HepG2 (cell line): ENCODE data around the gene GAS2. TPM values are rescaled to one million over a fixed set of nuclear protein-coding genes. Genes with fewer than 3 reads are reported as not detected.

ENCODE experiments used
- ATAC-seq: fragments of 200-7000 bp; cut with Tn5 transposase; 3 replicates; pipeline ENCODE4 v1.9.1; 2020; ENCODE audit warnings: mild to moderate bottlenecking, moderate library complexity
- BruUV-seq: library from RNA; stranded (reverse); fragments of 400-500 nt; replicated peaks from 2 replicates; lab custom pipeline; 2021; lab: Mats Ljungman, UMichigan
- CTCF ChIA-PET: fragments of 300-600 bp; formaldehyde crosslinking; extraction: SDS; loops from one replicate; lab custom pipeline; 2021; ENCODE audit warnings: low total read pairs, inconsistent platforms, low intra/inter-chr PET ratio; lab: Yijun Ruan, JAX
- POLR2A ChIA-PET: fragments of 350-600 bp; sonication (Branson Sonifier 250); formaldehyde crosslinking; loops from one replicate; lab custom pipeline; 2020; ENCODE audit warnings: antibody characterized with exemption, inconsistent platforms; lab: Yijun Ruan, JAX
- DNase-seq: peaks from one replicate; pipeline ENCODE4 v3.0.0-alpha.2; 2015; ENCODE audit warnings: low spot score
- FAIRE-seq: peaks from 3 replicates; lab custom pipeline; 2011; peaks lifted over from hg19 to GRCh38; lab: Jason Lieb, UNC
- H2AFZ ChIP-seq: one replicate; pipeline ENCODE4 v1.6.1; 2011; ENCODE audit warnings: low read length, inconsistent platforms
- H3K27ac ChIP-seq: fragments of 300-600 bp; 3 replicates; pipeline ENCODE4 v1.8.0; 2011; ENCODE audit warnings: mixed run types, mild to moderate bottlenecking, mixed read lengths, low read length, inconsistent platforms; ENCODE audit not compliant: insufficient read depth; ENCODE audit errors: extremely low read length
- H3K27me3 ChIP-seq, 2 experiments: fragments of 200-600 bp in 1 of 2; 2 replicates in 1 of 2; 3 replicates in 1 of 2; pipeline versions ENCODE4 v1.6.0 to v1.8.0; 2011; ENCODE audit warnings: low read length in 2 of 2, mild to moderate bottlenecking in 2 of 2, moderate library complexity in 2 of 2, inconsistent platforms in 1 of 2; ENCODE audit not compliant: insufficient read depth in 2 of 2, control insufficient read depth in 1 of 2
- H3K36me3 ChIP-seq, 2 experiments: fragments of 200-600 bp in 1 of 2; replicated peaks in 1 of 2; 2 replicates in 1 of 2; 3 replicates in 1 of 2; pipeline versions ENCODE4 v1.5.1 to v1.8.0; 2011; ENCODE audit warnings: low read length in 2 of 2, inconsistent platforms in 1 of 2; ENCODE audit not compliant: insufficient read depth in 2 of 2, control insufficient read depth in 1 of 2
- H3K4me1 ChIP-seq: 2 replicates; pipeline ENCODE4 v1.5.1; 2012; ENCODE audit warnings: low read length, inconsistent platforms; ENCODE audit not compliant: insufficient read depth
- H3K4me2 ChIP-seq: 2 replicates; pipeline ENCODE4 v1.6.0; 2011; ENCODE audit warnings: low read depth, low read length, inconsistent platforms
- H3K4me3 ChIP-seq, 3 experiments: fragments of 200-600 bp in 1 of 3; sonication (generic), shearing (Covaris generic) in 1 of 3; replicated peaks in 1 of 3; 2 replicates each; pipeline ENCODE4 v1.5.1; 2011 to 2016; ENCODE audit warnings: low read length in 3 of 3, inconsistent platforms in 2 of 3, low read depth in 2 of 3, mild to moderate bottlenecking in 2 of 3, control low read depth in 1 of 3, mixed read lengths in 1 of 3; ENCODE audit not compliant: insufficient read depth in 1 of 3
- H3K79me2 ChIP-seq: one replicate; pipeline ENCODE4 v1.6.1; 2011; ENCODE audit warnings: low read length, inconsistent platforms; ENCODE audit not compliant: insufficient read depth
- H3K9ac ChIP-seq: 2 replicates; pipeline ENCODE4 v1.6.0; 2011; ENCODE audit warnings: mild to moderate bottlenecking, low read depth, low read length, inconsistent platforms; ENCODE audit not compliant: insufficient read depth
- H3K9me3 ChIP-seq: 2 replicates; pipeline ENCODE4 v1.5.1; 2012; ENCODE audit warnings: mild to moderate bottlenecking, low read length
- H4K20me1 ChIP-seq: 2 replicates; pipeline ENCODE4 v1.6.0; 2011; ENCODE audit warnings: inconsistent platforms, mild to moderate bottlenecking, low read length, moderate library complexity; ENCODE audit not compliant: insufficient read depth
- AKAP8 ChIP-seq: sonication (generic); formaldehyde crosslinking; IDR thresholded peaks from 2 replicates; pipeline ENCODE4 v1.5.1; 2020; ENCODE audit warnings: mild to moderate bottlenecking, missing genetic modification reagents
- DMAP1 ChIP-seq: IDR thresholded peaks from 2 replicates; pipeline ENCODE4 v1.6.1; 2016
- GABPA ChIP-seq, 2 experiments: IDR thresholded peaks; 2 replicates each; pipeline ENCODE4 v1.6.1; 2011 to 2016; ENCODE audit warnings: low read depth in 2 of 2, low read length in 1 of 2, missing biosample characterization in 1 of 2, missing genetic modification characterization in 1 of 2
- HNF1A ChIP-seq, 2 experiments: sonication (generic) in 1 of 2; formaldehyde crosslinking in 1 of 2; IDR thresholded peaks; 2 replicates each; pipeline versions ENCODE4 v1.4.0 to v1.6.1; 2016 to 2020; ENCODE audit warnings: borderline replicate concordance in 1 of 2, low read depth in 1 of 2, mild to moderate bottlenecking in 1 of 2, missing genetic modification reagents in 1 of 2
- NCOA1 ChIP-seq: sonication (generic); formaldehyde crosslinking; IDR thresholded peaks from 2 replicates; pipeline ENCODE4 v1.9.0; 2021; ENCODE audit warnings: missing genetic modification reagents
- RFX3 ChIP-seq: IDR thresholded peaks from 2 replicates; pipeline ENCODE4 v1.6.1; 2016; ENCODE audit warnings: missing biosample characterization, missing genetic modification reagents
- TBX3 ChIP-seq: fragments of 450-650 bp; IDR thresholded peaks from 2 replicates; pipeline ENCODE4 v1.6.1; 2017; ENCODE audit warnings: antibody characterized with exemption, mild to moderate bottlenecking, inconsistent platforms, borderline replicate concordance
- ZFP82 ChIP-seq: sonication (generic); formaldehyde crosslinking; IDR thresholded peaks from 2 replicates; pipeline ENCODE4 v1.5.1; 2020; ENCODE audit warnings: mild to moderate bottlenecking, missing genetic modification reagents, borderline replicate concordance
- ZNF484 ChIP-seq: sonication (generic); formaldehyde crosslinking; IDR thresholded peaks from 2 replicates; pipeline ENCODE4 v1.5.1; 2020; ENCODE audit warnings: mild to moderate bottlenecking, low read depth, missing genetic modification reagents, borderline replicate concordance
- ZNF496 ChIP-seq: sonication (generic); formaldehyde crosslinking; IDR thresholded peaks from 2 replicates; pipeline ENCODE4 v1.8.1; 2023; ENCODE audit warnings: mild to moderate bottlenecking, moderate library complexity, missing genetic modification reagents; ENCODE audit not compliant: insufficient replicate concordance
- WGBS: methylation state at CpG from one replicate; pipeline ENCODE4 v1.1.6; 2017; ENCODE audit warnings: low lambda C conversion rate; 5-methylcytosine and 5-hydroxymethylcytosine counted together
- in situ Hi-C: cut with HindIII; loops from 2 replicates; pipeline ENCODE4 v1.10.0; 2017; ENCODE audit warnings: low pct_unique_long_range_greater_than_20kb; ENCODE audit not compliant: extremely low pct_ligation_motif_present
- intact Hi-C: fragments of 100-400 bp; cut with micrococcal nuclease; formaldehyde crosslinking; loops from one replicate; pipeline ENCODE4 v1.10.0; 2022; ENCODE audit not compliant: unreplicated experiment
- polyA plus RNA-seq, 8 experiments: library from polyadenylated mRNA; depleted of rRNA in 3 of 8; stranded (reverse) in 7 of 8; unstranded in 1 of 8; fragments of >200 nt; fragmentation: Illumina TruSeq in 4 of 8; extraction: Trizol in 4 of 8; gene quantifications; 2 replicates each; pipeline versions ENCODE4 v1.2.1 to v1.2.3, GENCODE V29; 2011 to 2016; ENCODE audit warnings: low read depth in 4 of 8, missing spikeins in 1 of 8, mixed read lengths in 1 of 8; ENCODE audit not compliant: insufficient read depth in 1 of 8
- total RNA-seq, 5 experiments: library from RNA; depleted of rRNA; stranded (reverse); fragments of >200 nt; fragmentation: Illumina TruSeq; extraction: Trizol; gene quantifications; 2 replicates each; pipeline ENCODE4 v1.2.3, GENCODE V29; 2016; ENCODE audit warnings: low read depth in 1 of 5

GAS2 gene
- total and polyA plus RNA-seq, 2 of the 13 experiments (the other 11 are each of a cell fraction or from before 2014, with no cell fraction given) = 26.0 to 85.1 TPM

- ATAC-seq (no peak), DNase-seq (no peak), FAIRE-seq (no peak)
- H3K27me3 ChIP-seq = no peaks in the 10 kb centered on the region
- H2AFZ ChIP-seq = no peak overlapping the region
- H3K79me2 ChIP-seq = no peaks in the 10 kb centered on the region
- no peaks in the 10 kb centered on the region for H3K4me1 ChIP-seq
- TF ChIP-seq RFX3 (CRISPR knock-in tag) = no peak
- TF ChIP-seq NCOA1 (CRISPR knock-in tag) = no peak
- no peak for TF ChIP-seq AKAP8 (CRISPR knock-in tag)
- no peak for TF ChIP-seq ZNF484 (CRISPR knock-in tag)
- no peak for TF ChIP-seq ZFP82 (CRISPR knock-in tag)
- TF ChIP-seq HNF1A (IDR thresholded peaks at IDR 0.05; ENCODE audit: low read depth) = no peak
- TF ChIP-seq HNF1A (CRISPR knock-in tag; IDR thresholded peaks at IDR 0.05; ENCODE audit: borderline replicate concordance) = no peak
- TF ChIP-seq ZNF496 (CRISPR knock-in tag) = no peak
- no peak for TF ChIP-seq TBX3
- TF ChIP-seq GABPA (IDR thresholded peaks at IDR 0.05; ENCODE audit: low read depth, low read length) = no peak
- TF ChIP-seq GABPA (CRISPR knock-in tag; IDR thresholded peaks at IDR 0.05; ENCODE audit: low read depth) = no peak
- no peak for TF ChIP-seq DMAP1 (CRISPR knock-in tag)
- peaks cover 2 to 12% of the 10 kb centered on the region in 2 experiments; a peak in 2 of 5 replicates for H3K36me3 ChIP-seq
- CTCF ChIA-PET = no interaction called here
- POLR2A ChIA-PET = no interaction called here
- no peak overlapping the region for H3K27ac ChIP-seq
- intact Hi-C loops = no loop called here
- H3K9me3 ChIP-seq = no peaks in the 10 kb centered on the region
- no TSS peak for BruUV-seq
- 84% methylated on average over 2 of the region's 2 CpGs for WGBS
- no peak overlapping the region for H3K4me2 ChIP-seq
- in situ Hi-C loops = no loop called here
- H3K4me3 ChIP-seq = no peak overlapping the region
- no peak overlapping the region for H3K9ac ChIP-seq
- H4K20me1 ChIP-seq = no peaks in the 10 kb centered on the region
Observed at GRCh38 chr11:22749536-22749935, 83.1 kb downstream of the GAS2 start.
